ENCODE data around the gene DUSP12.
A peak's percentile ranks its signal among the peaks of the same experiment; 100 is the strongest.

DNA sequence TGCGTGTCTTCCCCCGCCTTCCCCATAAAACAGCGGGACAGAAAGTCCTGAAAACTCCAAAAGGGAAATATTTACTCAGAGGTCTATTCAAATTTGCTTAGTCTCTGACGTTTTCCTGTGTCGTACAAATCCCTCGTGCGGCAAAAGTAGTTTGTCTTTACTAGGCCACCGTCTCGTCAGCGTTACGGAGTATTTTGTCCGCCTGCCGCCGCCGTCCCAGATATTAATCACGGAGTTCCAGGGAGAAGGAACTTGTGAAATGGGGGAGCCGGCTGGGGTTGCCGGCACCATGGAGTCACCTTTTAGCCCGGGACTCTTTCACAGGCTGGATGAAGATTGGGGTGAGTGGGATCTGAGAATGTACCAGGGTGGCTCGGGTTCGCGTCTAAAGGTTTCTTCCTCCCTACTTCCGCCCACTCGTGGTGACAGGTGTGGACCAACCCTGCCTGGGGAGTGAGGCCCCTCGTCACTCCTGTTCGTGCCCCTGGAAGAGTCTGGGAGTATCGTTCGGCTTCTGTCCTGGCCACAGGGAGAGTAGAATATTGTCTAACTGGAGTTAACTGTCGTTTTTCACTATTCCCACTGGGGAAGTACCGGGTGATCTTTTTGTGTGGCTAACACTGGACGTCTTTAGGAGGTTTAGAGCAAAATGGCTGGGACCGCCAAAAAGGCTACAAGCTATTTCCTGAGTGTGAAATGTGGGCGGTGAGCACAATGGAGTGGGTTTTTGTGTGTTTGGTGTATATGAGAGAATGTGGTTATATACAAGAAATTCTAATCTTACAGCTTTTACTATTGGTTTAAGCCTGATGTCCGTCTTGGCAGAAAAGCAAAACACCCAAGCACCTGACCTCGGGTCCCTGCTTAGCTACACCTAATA, 16.8 kb downstream of the DUSP12 start, which contains the start of gene ATF6:
- TF ChIP-seq, protein P1, sequence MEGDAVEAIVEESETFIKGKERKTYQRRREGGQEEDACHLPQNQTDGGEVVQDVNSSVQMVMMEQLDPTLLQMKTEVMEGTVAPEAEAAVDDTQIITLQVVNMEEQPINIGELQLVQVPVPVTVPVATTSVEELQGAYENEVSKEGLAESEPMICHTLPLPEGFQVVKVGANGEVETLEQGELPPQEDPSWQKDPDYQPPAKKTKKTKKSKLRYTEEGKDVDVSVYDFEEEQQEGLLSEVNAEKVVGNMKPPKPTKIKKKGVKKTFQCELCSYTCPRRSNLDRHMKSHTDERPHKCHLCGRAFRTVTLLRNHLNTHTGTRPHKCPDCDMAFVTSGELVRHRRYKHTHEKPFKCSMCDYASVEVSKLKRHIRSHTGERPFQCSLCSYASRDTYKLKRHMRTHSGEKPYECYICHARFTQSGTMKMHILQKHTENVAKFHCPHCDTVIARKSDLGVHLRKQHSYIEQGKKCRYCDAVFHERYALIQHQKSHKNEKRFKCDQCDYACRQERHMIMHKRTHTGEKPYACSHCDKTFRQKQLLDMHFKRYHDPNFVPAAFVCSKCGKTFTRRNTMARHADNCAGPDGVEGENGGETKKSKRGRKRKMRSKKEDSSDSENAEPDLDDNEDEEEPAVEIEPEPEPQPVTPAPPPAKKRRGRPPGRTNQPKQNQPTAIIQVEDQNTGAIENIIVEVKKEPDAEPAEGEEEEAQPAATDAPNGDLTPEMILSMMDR (IDR thresholded peaks at IDR 0.05; ENCODE audit: extremely low read depth in 1 of 2, insufficient read depth in 1 of 2, low read depth in 1 of 2, low read length in 2 of 2): no peak
- no peak for TF ChIP-seq EZH2 (IDR thresholded peaks at IDR 0.05; ENCODE audit: borderline replicate concordance, low read depth, low read length, severe bottlenecking)
- TF ChIP-seq POLR2AphosphoS5 (IDR thresholded peaks at IDR 0.05; ENCODE audit: insufficient read depth, low read depth, low read length): peak; percentile 84

Data from endothelial cell of umbilical vein (primary cell).